ENCODE measurements around the gene PLPP4.

Gene PLPP4

GRCh38 chr10:120456626-120457430 is at the start of gene PLPP4:
PLPP4 (plus strand) TSS chr10:120457227; CDS start chr10:120457306, 79 bp downstream.
- DNase-seq: peak; percentile 44

- DNase-seq: no peak
These were observed 47.2 kb upstream of the PLPP4 start for GRCh38 chr10:120409816-120410215.

- DNase-seq: no peak
These were observed 42.1 kb upstream of the PLPP4 start for GRCh38 chr10:120414946-120415345.

GRCh38 chr10:120415709-120416330 is 41.2 kb upstream of the PLPP4 start:
- no peak for DNase-seq

GRCh38 chr10:120420421-120420820 is 36.6 kb upstream of the PLPP4 start:
- DNase-seq: no peak

GRCh38 chr10:120421250-120421649 is 35.8 kb upstream of the PLPP4 start:
- no peak for DNase-seq

- DNase-seq: no peak
These were observed 34.6 kb upstream of the PLPP4 start for GRCh38 chr10:120422457-120422856.

- DNase-seq: peak; percentile 68
These were observed 33.4 kb upstream of the PLPP4 start for GRCh38 chr10:120423431-120424197.

GRCh38 chr10:120424198-120424464 is 32.9 kb upstream of the PLPP4 start:
- DNase-seq: no peak

GRCh38 chr10:120426306-120426705 is 30.7 kb upstream of the PLPP4 start:
- no peak for DNase-seq

GRCh38 chr10:120428754-120429153 is 28.3 kb upstream of the PLPP4 start:
- DNase-seq: no peak

- no peak for DNase-seq
These were observed 27.6 kb upstream of the PLPP4 start for GRCh38 chr10:120429395-120429794.

GRCh38 chr10:120431251-120431651 is 25.8 kb upstream of the PLPP4 start:
- peak; percentile 2 for DNase-seq

GRCh38 chr10:120432209-120432608 is 24.8 kb upstream of the PLPP4 start:
- no peak for DNase-seq

GRCh38 chr10:120433141-120433540 is 23.9 kb upstream of the PLPP4 start:
- DNase-seq: no peak

GRCh38 chr10:120436439-120437112 is 20.5 kb upstream of the PLPP4 start:
- DNase-seq: peak; percentile 5

- no peak for DNase-seq
These were observed 19.5 kb upstream of the PLPP4 start for GRCh38 chr10:120437541-120437940.

GRCh38 chr10:120451968-120452367 is 5.1 kb upstream of the PLPP4 start:
- no peak for DNase-seq

GRCh38 chr10:120453319-120453718 is 3.7 kb upstream of the PLPP4 start:
- DNase-seq: no peak

- DNase-seq: no peak
These were observed 3.1 kb upstream of the PLPP4 start for GRCh38 chr10:120453886-120454285.

GRCh38 chr10:120455004-120455403 is 2.0 kb upstream of the PLPP4 start:
- no peak for DNase-seq

- no peak for DNase-seq
These were observed 1.4 kb upstream of the PLPP4 start for GRCh38 chr10:120455606-120456005.

- no peak for DNase-seq
These were observed 843 bp upstream of the PLPP4 start for GRCh38 chr10:120456143-120456625.

Measured in hematopoietic multipotent progenitor cell treated with erythropoietin and hydrocortisone succinate and interleukin-3 and kit ligand, for 6 days (in vitro differentiated cells).